ENCODE results near the gene DPH3. TPM values are rescaled to one million over a fixed set of nuclear protein-coding genes. Genes with fewer than 3 reads are reported as not detected.

The DPH3 gene
- total and polyA plus RNA-seq, 9 of the 15 experiments (the other 6 are each of a cell fraction or from before 2014, with no cell fraction given): 15.9 to 131 (median 38.7) TPM

- TF ChIP-seq GTF3C2 (IDR thresholded peaks at IDR 0.05; ENCODE audit: borderline replicate concordance, extremely low read depth, insufficient read length) (no peak), ZNF133 (CRISPR knock-in tag; IDR thresholded peaks at IDR 0.05) (no peak), MEF2A (IDR thresholded peaks at IDR 0.05; ENCODE audit: control insufficient read depth, low read depth, low read length) (no peak), HEY1 (CRISPR knock-in tag; IDR thresholded peaks at IDR 0.05; ENCODE audit: borderline replicate concordance) (no peak), MEIS2 (IDR thresholded peaks at IDR 0.05; ENCODE audit: partially characterized antibody) (no peak), CBFA2T3 (IDR thresholded peaks at IDR 0.05) (peak; percentile 48), ATF6 (CRISPR knock-in tag; IDR thresholded peaks at IDR 0.05) (no peak), PKNOX1 (IDR thresholded peaks at IDR 0.05) (peak; percentile 33; the same call in 1 of the 2 replicates), ATF2 (CRISPR knock-in tag; IDR thresholded peaks at IDR 0.05) (no peak), BRF1 (IDR thresholded peaks at IDR 0.05; ENCODE audit: borderline replicate concordance, extremely low read depth, insufficient read length) (no peak), ZNF644 (tag; IDR thresholded peaks at IDR 0.05; ENCODE audit: low read depth) (no peak), PPARD (CRISPR knock-in tag; IDR thresholded peaks at IDR 0.05) (no peak), SMARCC2 (IDR thresholded peaks at IDR 0.05; ENCODE audit: low read depth) (no peak), ZNF76 (CRISPR knock-in tag; IDR thresholded peaks at IDR 0.05; ENCODE audit: borderline replicate concordance) (no peak), NFE2L1 (tag; IDR thresholded peaks at IDR 0.05; ENCODE audit: borderline replicate concordance, low read depth) (no peak), NR2F6 (CRISPR knock-in tag; IDR thresholded peaks at IDR 0.05) (no peak)
Observed at GRCh38 chr3:16300307-16300706, 35.6 kb upstream of the DPH3 start (continued).

Data from K562 (cell line).